ENCODE measurements around the gene TMEM150B.

- TF ChIP-seq CTCF (IDR thresholded peaks at IDR 0.05) (no peak), POLR2A (IDR thresholded peaks at IDR 0.05) (no peak), EP300 (IDR thresholded peaks at IDR 0.05) (no peak)
Measured at GRCh38 chr19:55352549-55353145, 27.5 kb upstream of the TMEM150B start.
